SJCRH30 (cell line): ENCODE data around the gene KCNQ1OT1. TPM values are rescaled to one million over a fixed set of nuclear protein-coding genes. Genes with fewer than 3 reads are reported as not detected.

ENCODE experiments used
- DNase-seq, 2 experiments: peaks; one replicate each; pipeline ENCODE4 v3.0.0-alpha.2; 2015 to 2020
- H3K27ac ChIP-seq: fragments of 250-450 bp; sonication (Bioruptor Pico); 2 replicates; pipeline ENCODE4 v1.5.1; 2020; ENCODE audit warnings: mild to moderate bottlenecking, moderate library complexity
- H3K27me3 ChIP-seq: fragments of 250-450 bp; sonication (Bioruptor Pico); 2 replicates; pipeline ENCODE4 v1.5.1; 2020; ENCODE audit warnings: mild to moderate bottlenecking, moderate library complexity
- H3K36me3 ChIP-seq: fragments of 250-450 bp; sonication (Bioruptor Pico); 2 replicates; pipeline ENCODE4 v1.5.1; 2020; ENCODE audit warnings: mild to moderate bottlenecking, moderate library complexity
- H3K4me1 ChIP-seq: fragments of 250-450 bp; sonication (Bioruptor Pico); 2 replicates; pipeline ENCODE4 v1.5.1; 2020; ENCODE audit warnings: mild to moderate bottlenecking, moderate library complexity
- H3K4me3 ChIP-seq: fragments of 250-450 bp; sonication (Bioruptor Pico); 2 replicates; pipeline ENCODE4 v1.5.1; 2020; ENCODE audit warnings: mild to moderate bottlenecking, moderate library complexity
- H3K9me3 ChIP-seq: fragments of 250-450 bp; sonication (Bioruptor Pico); replicated peaks from 2 replicates; pipeline ENCODE4 v1.5.1; 2020; ENCODE audit warnings: mild to moderate bottlenecking, moderate library complexity
- total RNA-seq: library from RNA; depleted of rRNA; stranded (reverse); fragments of >200 nt; shearing (Covaris generic); gene quantifications from 2 replicates; pipeline ENCODE4 v1.2.3, GENCODE V29; 2014

The KCNQ1OT1 gene
- total RNA-seq, 1 experiment from 2014 or later = 12.3 TPM

DNA sequence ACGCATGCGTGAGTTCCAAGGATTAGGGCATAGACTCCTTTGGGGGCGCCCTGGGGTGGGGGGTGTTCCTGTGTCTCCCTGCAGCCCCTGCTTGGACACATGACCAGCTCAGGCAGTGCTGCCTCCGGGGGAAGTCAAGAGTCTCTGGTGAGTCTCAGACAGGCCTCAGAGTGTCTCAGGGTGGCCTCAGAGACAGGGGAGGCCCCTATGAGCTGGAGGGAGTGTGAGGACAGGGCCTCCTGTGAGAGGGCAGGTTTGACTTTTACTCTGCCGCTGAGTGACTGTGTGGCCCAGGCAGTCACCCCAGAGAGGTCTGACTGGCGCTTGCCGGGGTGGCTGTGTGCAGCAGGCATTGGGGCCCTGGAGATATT, 41.2 kb upstream of the KCNQ1OT1 start:
- no peaks in the 10 kb centered on the region for H3K36me3 ChIP-seq
- H3K27ac ChIP-seq = no peak overlapping the region
- 0 out of 2 replicates have a peak, but pooled peaks cover 4% of the 10 kb centered on the region for H3K27me3 ChIP-seq
- no peak overlapping the region for H3K4me3 ChIP-seq
- H3K9me3 ChIP-seq = no peaks in the 10 kb centered on the region
- peaks cover 5% of the 10 kb centered on the region for H3K4me1 ChIP-seq
- no peak for DNase-seq

DNA sequence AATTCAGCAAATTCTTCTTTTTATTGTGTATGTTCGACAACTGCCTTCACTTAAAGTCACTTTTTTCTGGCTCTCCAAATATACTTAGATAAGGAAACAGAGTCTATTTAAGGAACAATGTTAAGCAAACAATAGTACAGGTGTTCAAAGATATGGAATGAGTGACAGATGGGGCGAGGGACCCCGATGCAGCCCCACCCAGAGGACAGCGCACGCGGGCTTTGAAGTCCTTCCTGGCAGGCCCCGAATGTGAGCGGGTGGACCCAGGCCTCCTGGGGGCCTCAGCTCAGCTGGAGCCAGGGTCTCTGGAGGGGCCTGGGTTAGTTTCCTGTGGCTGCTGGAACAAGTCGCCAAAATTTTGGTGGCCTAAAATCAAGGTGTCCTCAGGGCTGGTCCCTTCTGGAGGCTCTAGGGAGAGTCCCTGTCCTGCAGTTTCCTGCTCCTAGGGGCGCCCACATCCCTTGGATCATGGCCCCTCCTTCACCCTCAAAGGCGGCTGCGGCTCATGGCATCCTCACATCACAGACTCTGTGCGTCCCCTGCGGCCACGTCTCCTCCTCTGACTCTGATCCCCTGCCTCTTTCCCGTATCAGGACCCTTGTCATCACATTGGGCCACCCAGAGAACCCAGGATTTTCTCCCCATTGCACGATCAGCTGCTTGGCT, 40.6 kb upstream of the KCNQ1OT1 start:
- H3K9me3 ChIP-seq = no peaks in the 10 kb centered on the region
- H3K4me1 ChIP-seq = peaks cover 5% of the 10 kb centered on the region
- H3K27me3 ChIP-seq = 0 out of 2 replicates have a peak, but pooled peaks cover 4% of the 10 kb centered on the region
- no peak overlapping the region for H3K27ac ChIP-seq
- H3K4me3 ChIP-seq = no peak overlapping the region
- no peaks in the 10 kb centered on the region for H3K36me3 ChIP-seq
- no peak for DNase-seq

DNA sequence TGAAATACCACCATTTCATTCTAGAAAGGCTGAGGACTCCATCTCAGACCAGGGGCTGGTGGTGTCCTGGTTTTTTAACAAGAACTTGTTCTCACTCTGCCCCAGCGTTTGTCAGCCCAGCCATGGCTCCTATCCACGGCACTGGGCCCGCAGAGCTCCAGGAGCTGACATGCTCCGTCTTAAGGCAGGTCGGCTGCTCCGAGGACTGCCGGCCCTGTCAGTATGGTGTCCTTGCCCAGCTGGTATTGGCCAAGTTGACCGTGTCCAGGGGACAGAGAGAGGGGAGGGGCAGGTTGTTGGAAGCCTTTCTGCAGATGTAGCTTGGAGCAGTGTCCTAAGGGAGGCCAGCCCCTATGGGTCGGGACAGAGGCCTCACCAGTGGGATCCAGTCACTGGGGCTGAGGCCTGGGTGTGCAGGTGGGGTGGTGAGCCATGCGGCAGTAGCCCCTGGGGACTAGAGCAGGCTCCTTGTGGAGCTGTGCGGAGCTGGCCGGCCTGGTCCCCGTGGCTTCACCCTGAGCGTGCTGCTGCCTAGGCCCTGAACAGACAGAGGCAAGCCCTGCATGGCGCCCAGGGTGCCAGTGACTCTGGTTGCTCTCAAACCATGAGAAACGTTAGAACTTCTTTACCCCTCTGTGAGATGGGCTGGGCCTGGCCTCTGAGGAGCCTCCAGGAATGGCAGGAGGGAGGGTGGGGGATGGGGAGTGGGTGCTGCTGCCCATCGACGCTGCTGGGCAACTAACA, 39.9 kb upstream of the KCNQ1OT1 start:
- H3K27ac ChIP-seq = no peak overlapping the region
- 0 out of 2 replicates have a peak, but pooled peaks cover 4% of the 10 kb centered on the region for H3K27me3 ChIP-seq
- peaks cover 5% of the 10 kb centered on the region for H3K4me1 ChIP-seq
- DNase-seq = no peak
- no peaks in the 10 kb centered on the region for H3K36me3 ChIP-seq
- H3K9me3 ChIP-seq = no peaks in the 10 kb centered on the region
- no peak overlapping the region for H3K4me3 ChIP-seq

DNA sequence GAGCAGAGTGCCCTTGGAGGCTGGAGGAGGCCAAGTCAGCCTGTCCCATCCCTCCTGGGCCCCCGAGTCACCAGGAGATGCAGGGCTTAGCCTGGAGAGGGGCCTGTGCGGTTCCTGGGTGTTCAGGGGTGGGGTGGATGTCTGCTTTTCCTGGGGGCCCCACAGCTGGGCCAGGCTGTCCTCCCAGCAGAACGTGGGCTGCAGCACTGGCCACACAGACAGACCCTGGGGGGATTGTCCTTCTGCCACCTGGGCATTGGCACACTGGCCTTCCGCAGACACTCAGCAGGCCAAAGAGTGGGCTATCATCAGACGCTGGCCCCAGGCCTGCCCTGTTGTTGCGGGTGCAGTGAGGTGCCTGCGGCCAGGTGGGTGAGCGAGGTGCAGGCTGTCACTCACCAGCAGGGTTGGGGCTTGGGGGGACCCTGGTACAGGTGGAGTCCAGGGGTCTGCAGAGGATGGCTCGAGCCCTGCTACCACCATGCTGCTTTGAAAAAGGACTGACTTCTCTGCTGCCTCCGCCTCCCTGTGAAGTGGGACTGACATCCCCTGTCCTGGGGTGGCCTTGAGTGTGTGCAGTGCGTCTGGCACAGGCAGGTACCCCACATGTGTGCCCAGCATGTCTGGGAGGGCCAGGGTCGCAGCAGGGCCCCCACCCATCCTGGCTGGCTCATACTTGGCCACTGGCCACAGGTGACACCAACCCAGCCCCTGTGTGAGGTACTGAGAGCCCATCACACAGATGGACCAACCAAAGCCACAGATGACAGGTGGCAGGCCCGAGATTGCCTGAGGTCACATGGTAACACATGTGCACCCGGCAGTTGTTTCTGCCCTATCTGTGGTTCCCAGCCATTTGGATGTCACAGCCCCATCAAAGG, 39.0 kb upstream of the KCNQ1OT1 start:
- Histone ChIP-seq H3K36me3 (no peaks in the 10 kb centered on the region), H3K4me1 (peaks cover 5% of the 10 kb centered on the region), H3K9me3 (no peaks in the 10 kb centered on the region), H3K4me3 (no peak overlapping the region), H3K27me3 (0 out of 2 replicates have a peak, but pooled peaks cover 4% of the 10 kb centered on the region), H3K27ac (no peak overlapping the region)
- DNase-seq = no peak

DNA sequence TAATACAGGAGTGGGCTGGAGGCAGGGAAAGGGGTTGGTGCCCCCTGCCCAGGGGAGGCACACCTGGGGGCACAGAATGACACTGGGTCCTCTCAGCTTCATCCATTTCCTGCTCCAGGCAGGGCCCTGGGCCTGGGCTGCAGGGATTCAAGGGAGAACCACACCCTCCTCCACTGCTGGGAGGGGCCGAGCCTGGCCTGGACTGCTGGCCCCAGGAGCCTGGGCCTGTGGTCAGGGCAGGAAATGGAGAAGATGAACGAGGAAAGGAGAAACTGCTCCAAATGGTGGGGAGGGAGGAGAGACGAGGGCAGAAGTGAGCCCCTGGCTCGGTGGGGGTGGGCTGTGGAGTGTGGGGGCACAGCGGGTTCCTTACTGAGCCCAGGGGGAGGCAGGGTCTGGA, 38.1 kb upstream of the KCNQ1OT1 start:
- Histone ChIP-seq H3K4me1 (peaks cover 5% of the 10 kb centered on the region), H3K4me3 (no peak overlapping the region), H3K9me3 (no peaks in the 10 kb centered on the region), H3K27ac (no peak overlapping the region), H3K36me3 (no peaks in the 10 kb centered on the region), H3K27me3 (0 out of 2 replicates have a peak, but pooled peaks cover 4% of the 10 kb centered on the region)
- DNase-seq = no peak

DNA sequence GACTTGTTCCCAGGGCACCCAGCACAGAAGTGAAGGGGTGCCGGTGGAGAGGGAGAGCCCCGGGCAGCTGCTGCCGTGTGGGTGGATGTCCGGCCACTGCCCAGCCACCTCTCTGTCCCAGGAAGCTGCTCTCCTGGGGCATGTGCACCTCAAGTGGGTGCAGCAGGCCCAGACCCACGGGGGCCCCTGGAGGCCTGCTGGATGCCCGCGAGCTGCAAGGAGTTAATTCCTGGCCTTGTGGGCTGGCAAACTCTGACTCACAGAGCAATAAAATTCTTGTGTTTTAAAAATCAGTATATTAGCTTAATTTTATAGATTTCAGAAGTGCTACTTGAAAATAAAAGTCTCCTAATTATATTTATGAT, 37.4 kb upstream of the KCNQ1OT1 start:
- no peaks in the 10 kb centered on the region for H3K9me3 ChIP-seq
- no peak overlapping the region for H3K27ac ChIP-seq
- no peaks in the 10 kb centered on the region for H3K27me3 ChIP-seq
- no peak for DNase-seq
- H3K4me1 ChIP-seq = peaks cover 5% of the 10 kb centered on the region
- H3K4me3 ChIP-seq = no peak overlapping the region
- H3K36me3 ChIP-seq = no peaks in the 10 kb centered on the region

DNA sequence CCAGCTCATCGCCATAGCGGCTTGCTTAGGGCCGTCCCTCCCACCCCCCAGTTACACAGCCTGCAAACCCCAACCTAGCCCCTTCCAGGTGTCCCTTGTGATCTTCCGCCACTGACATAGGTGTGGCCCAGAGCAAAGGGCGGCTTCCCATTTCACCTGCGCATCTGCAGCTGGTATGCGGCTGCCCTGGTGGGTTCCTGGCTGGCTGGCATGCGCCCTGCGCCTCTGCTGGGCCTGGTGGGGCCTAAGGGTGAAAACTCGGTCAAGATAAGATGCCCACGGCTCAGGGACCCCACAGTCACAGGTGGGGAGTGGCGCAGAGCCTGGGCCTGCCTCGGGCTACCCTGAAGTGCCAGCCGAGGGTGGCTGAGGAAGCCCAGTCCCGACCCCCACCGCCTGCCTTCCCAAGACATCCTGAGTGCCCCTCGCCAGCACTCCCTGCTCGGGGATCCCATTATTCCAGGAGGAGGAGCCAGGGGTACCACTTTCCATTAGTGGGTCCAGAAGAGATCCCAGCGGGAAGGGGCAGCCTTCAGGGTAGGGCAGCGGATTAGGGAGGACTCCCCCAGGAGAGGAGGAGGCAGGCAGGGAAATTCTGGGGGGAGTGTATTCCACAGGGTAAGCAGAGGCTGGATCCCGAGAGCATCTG, 36.9 kb upstream of the KCNQ1OT1 start:
- no peak overlapping the region for H3K4me3 ChIP-seq
- H3K4me1 ChIP-seq = peaks cover under 1% of the 10 kb centered on the region
- no peaks in the 10 kb centered on the region for H3K9me3 ChIP-seq
- H3K27ac ChIP-seq = no peak overlapping the region
- H3K36me3 ChIP-seq = no peaks in the 10 kb centered on the region
- DNase-seq = no peak
- no peaks in the 10 kb centered on the region for H3K27me3 ChIP-seq

DNA sequence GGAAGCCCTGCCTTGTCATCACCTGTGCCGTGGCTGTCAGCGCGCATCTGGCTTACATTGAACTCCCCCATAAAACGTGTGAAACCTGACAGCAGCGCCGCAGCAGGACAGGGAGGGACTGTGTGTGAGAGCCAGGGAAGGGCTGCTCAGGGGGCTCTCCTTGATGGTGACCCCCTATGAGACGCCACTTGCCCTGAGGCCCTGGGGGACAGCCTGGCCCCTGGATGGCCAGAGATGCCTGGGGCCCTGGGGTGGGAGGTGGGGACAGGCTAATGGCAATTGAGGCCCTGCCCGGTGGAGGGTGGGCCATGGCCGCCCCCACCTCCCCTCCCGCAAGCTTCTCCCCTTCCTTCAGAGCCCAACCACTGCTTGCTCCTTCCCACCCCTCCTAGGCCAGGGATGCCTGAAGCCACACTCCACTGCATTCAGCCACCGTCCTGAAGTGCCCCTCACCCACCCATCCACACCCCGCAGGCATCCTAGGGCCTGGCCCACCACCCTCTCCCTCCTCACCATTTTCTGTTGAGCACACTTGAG, 35.3 kb upstream of the KCNQ1OT1 start:
- Histone ChIP-seq H3K36me3 (no peaks in the 10 kb centered on the region), H3K27ac (no peak overlapping the region), H3K4me1 (no peaks in the 10 kb centered on the region), H3K9me3 (no peaks in the 10 kb centered on the region), H3K27me3 (no peaks in the 10 kb centered on the region), H3K4me3 (no peak overlapping the region)
- no peak for DNase-seq

DNA sequence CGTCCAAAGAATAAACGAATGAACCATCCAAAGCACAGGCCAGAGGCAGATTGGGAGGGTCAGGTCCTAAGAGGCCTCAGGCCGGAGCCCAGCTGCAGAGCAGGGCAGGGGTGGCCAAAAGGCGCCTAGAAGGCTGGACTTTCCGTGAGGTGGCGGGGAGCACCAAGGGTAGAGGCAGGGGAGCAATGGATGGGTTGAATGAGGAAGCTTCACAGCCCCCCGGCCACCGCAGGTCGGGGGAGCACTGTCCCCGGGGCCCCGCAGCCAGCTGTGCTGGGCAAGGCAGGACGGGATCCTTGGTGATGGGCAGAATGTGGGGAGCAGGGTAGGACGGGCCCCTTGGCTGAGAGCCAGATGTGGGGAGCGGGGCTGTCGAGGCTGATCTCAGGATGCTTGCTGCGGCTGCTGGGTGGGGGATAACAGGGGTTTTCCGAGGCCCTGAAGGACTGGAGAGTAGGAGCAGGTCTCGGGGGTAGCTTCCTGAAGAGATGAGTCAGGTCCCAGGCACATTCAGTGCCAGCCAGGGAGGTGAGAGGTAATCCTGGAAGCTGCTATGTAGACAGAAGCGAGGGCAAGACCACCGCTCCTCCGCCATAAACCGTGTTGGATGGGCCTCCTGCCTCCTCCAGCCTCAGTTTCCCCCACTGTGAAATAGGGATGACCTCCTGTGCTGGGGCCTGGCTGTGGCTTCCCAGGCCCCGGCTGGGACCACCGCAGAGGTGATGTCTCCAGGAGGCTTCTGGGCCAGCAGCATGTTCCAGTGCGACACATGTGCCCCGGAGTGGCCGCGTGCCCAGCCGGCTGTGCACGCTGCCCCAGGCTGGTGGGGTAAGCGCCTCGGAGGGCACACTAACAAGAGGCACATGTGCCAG, 34.6 kb upstream of the KCNQ1OT1 start:
- Histone ChIP-seq H3K4me1 (no peaks in the 10 kb centered on the region), H3K27ac (no peak overlapping the region), H3K27me3 (no peaks in the 10 kb centered on the region), H3K4me3 (no peak overlapping the region), H3K9me3 (no peaks in the 10 kb centered on the region), H3K36me3 (no peaks in the 10 kb centered on the region)
- no peak for DNase-seq

DNA sequence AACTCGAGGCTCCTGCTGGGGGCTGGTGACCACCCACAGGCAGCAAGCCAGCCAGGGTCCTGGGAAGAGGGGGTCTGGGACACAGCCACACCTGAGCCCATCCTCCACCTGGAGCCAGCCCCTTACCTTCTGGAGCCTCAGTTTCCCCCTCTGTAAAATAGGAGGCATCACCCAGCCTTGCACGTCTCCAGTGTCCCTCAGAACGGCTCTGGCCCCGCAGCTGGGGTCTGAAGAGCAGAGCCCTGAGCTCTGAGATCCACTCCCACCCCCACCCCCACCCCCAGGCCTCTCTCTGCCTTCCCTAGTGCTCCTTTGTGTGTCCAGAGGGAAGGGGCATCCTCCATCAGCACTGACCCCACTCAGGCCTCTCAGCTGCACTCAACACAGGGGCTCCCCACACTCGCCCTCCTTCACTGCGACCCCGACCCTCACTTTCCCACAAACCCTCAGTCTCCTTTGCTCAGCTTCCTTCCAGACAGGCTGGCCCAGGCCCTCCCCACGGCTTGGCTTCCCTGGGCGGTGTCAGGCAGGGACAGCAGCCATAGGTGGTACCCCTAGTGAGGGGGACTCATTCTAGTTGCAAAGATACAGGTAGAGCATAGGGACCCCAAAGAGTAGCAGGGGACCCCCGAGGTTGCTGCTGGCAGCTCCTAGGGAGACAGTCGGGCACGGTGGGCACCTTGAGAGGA, 33.3 kb upstream of the KCNQ1OT1 start:
- DNase-seq = no peak
- H3K27me3 ChIP-seq = no peaks in the 10 kb centered on the region

DNA sequence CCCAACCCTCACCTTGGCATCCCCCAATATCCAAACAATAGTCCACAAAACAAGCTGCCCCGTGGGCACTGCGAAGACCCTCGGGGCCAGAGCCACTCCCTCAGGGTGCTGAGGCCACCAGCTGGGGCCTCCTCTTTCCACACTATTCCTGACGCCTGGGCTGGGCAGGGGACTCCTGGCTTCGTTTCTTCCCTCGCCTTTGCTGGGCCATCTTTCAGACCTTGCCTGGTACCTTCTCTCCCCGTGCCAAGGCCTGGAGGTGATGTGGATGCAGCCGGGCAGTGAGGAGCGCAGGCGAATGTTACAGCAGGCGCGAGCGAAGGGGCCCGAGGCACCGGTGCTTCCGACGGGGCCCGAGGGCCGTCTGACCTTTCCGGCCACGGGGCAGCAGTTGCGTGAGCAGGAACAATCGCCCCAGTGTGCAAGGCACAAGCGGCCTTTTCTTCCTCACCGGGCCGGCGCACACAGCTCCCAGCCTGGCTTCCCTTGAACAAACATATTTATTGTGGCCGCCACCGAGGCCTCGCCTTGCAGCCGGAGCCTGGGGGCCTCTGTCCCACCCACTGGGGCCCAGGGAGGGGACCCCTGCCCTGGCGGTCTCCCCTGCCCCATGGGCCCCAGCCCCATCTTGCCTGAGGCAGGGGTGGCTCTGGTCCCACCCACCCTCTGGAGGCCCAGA, 32.6 kb upstream of the KCNQ1OT1 start:
- H3K4me1 ChIP-seq = no peaks in the 10 kb centered on the region
- no peak for DNase-seq

More for the DNA sequence above, 33.3 kb upstream of the KCNQ1OT1 start:
- Histone ChIP-seq H3K4me3 (no peak overlapping the region), H3K4me1 (no peaks in the 10 kb centered on the region), H3K36me3 (no peaks in the 10 kb centered on the region), H3K27ac (no peak overlapping the region), H3K9me3 (no peaks in the 10 kb centered on the region)

DNA sequence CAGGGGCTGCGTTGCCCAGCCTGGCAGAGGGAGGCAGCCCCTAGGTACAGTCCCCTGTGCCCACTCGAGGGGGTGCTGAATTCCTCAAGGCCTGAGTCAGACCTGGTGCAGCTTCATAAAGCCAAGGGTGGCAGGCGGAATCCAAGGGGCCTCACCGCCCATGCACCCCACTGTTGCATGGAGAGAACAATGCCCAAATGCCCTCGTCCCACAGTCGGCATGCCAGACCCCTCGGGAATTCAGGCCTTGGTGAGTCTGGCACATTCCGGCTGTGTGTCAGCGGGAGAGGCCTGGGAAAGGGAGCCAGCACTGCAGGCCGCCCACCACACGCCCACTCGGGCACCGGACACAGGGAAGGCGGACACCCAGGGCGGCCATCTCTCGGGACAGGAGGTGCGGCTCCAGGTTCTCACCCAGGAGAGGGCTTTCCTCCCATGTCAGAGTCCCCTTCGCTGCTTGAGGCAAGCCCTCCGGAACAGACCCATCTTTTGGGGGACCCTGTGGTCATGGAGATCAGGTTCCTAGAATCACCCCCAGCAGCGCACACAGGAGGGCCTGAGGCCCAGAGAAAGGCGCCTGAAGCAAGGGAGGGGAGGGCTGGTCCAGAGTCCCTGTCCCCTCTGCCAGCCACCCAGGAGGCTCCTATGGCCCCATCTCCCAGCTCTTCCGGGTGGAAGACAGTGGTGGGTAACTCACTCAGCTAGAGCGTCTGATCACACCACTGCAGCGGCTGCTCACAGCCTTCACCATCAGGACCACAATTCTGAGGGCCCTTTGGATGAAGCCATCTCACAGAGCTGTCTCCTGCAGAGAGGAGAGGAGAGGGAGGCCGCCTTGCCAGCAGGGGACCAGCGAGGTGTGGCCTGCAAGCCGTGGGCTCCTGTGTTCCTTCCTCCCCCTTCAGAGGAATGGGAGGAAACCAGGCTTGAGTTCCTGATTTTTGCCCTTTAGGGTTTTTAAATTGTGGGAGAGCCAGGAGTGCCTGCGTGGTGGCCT, 31.6 kb upstream of the KCNQ1OT1 start:
- H3K9me3 ChIP-seq = no peaks in the 10 kb centered on the region
- H3K4me3 ChIP-seq = no peak overlapping the region
- no peak for DNase-seq
- no peaks in the 10 kb centered on the region for H3K36me3 ChIP-seq
- no peaks in the 10 kb centered on the region for H3K27me3 ChIP-seq
- H3K27ac ChIP-seq = no peak overlapping the region
- no peaks in the 10 kb centered on the region for H3K4me1 ChIP-seq

More for the DNA sequence above, 32.6 kb upstream of the KCNQ1OT1 start:
- no peaks in the 10 kb centered on the region for H3K27me3 ChIP-seq
- no peaks in the 10 kb centered on the region for H3K9me3 ChIP-seq
- no peak overlapping the region for H3K4me3 ChIP-seq
- no peaks in the 10 kb centered on the region for H3K36me3 ChIP-seq
- H3K27ac ChIP-seq = no peak overlapping the region
